Measurements from ENCODE around the gene DNTT.

Gene DNTT

DNA sequence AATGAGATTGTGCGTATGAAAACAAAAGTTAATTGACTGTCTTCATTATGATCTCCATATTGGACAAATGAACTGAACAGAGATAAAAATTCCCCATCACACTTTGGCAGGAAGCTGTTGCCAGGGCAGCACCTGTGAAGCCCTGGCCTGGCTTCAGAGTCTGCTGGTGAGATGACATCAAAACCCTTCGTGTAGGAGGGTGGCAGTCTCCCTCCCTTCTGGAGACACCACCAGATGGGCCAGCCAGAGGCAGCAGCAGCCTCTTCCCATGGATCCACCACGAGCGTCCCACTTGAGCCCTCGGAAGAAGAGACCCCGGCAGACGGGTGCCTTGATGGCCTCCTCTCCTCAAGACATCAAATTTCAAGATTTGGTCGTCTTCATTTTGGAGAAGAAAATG lies at the start of gene DNTT:
Gene DNTT (plus strand): TSS at position 205 of the 400 bp plus-strand sequence. CDS start 64 bp downstream, at position 269.
- DNase-seq (ENCODE audit: low read depth, low spot score), result no peak

DNA sequence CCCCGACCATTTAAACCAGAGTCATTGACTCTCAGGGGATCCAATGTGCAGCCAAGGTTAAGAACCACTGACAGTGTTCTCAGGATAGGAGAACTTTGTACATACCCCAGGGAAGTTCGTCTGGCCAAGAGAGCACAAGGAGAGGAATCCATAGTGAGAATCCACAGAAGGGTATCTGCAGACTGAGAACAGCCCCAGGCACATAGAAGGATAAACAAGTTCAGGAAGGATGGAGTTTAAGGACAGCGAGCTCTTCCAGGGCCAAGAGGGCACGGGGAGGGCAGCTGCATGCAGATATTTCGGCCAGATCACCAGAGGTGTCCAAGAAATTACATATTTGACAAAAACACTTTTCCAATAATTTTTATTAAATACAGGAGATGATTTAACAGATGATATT lies 49.3 kb upstream of the DNTT start:
- DNase-seq (ENCODE audit: low read depth, low spot score), result no peak

DNA sequence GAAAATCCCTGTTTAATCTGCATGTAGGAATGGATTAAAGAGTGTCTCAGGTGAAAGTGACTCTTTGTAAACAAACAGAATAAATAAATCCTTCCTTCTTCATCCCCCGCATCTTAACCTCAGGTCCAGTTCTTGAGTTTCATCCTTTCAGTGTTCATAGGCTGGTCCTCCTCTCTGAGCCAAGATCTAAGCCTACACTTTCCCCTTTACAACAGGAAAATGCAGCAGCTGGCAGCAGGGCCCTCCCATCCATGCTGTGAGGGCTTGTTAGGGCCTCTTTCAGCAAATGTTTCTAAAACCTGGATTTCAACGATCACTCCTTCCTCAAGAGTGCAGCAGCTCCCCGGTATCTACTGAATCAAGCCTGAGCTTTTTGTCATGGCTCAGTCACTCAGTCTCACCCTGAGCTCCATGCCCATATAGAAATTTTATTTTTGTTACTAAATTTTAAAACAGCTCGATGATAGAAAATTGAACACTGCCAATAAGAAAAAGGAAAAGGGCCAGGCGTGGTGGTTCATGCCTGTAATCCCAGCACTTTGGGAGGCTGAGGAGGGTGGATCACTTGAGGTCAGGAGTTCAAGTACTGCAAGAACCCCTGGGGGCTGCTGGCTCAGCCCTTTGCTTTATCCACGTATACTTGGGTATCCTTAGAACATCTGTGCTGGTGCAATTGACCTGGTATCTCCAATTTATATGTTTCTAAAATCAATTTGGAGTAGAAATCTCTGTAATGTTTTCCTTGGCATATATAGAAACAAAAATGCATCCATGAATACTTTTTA lies 48.5 kb upstream of the DNTT start:
- no peak for DNase-seq (ENCODE audit: low read depth, low spot score)

DNA sequence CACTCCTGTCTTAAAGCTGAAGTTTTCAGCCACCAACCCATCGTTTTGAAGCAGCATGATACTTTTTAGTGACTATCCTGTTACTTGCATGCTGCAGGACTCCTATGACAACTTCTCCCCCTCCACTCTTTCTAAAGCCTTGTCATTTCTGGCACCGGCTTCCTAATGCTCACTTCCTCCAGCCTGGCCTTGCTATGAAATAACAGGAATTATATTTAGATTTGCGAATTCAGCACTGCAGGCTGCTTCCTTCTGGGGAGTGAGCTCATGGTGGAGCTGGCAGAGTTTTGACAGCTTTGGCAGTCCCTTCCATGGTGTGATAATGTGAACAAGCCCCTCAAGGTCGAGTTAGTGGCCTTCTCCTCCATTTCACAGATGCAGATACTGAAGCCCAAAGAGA lies 46.3 kb upstream of the DNTT start:
- DNase-seq (ENCODE audit: low read depth, low spot score), result no peak

DNA sequence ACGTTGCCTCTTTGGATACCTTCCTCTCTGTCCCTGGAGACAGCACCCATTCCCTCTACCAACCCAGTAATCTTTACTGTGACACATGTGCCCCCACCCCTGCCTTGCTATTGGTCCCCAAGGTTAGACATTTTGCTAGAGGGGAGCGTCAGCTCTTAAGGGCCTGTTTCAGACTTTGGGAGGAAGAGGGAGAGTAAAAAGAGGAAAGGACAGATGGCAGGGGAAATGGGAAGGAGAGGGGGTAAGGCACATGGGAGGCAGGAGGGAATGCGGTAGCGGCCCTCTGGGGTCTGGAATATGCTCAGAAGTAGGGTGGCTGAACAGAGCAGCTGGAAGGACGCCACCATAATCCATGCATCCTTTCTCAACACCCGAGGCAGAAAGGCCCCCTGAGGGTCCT lies 45.1 kb upstream of the DNTT start:
- no peak for DNase-seq (ENCODE audit: low read depth, low spot score)

DNA sequence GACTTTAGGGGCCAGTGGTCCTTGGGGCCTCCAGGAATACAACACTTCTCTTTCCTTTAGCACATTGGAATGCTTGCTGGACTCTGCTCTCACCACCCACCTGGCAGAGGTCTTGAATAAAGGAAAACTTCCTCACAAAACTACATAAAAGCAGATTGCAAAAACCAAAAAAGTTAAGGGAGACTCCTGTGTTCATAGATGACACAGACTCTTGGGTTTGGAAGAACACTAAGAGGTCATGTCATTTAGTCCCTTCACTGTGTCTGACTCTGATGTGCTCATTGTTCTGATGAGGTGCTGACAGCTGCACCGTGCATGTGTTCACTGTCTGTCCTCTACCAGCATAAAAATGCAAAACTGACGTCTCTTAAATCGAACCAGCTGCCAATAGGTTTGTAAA lies 44.2 kb upstream of the DNTT start:
- DNase-seq (ENCODE audit: low read depth, low spot score), result no peak

DNA sequence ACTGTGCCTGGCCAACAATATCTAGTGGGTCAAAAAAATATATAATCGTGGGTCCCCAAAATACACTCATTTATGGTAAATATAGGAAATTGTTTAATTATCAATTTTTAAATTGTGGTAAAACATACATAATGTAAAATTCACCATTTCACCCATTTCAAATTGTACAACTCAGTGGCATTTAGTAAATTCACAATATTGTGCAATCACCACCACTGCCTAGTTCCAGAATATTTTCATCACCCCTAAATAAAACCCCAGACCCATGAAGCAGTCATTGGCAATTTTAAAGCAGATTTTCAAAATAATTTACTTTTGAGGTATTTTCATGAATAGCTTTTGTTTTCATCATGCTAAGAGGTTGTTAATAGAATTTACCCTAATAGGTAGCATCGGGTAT lies 43.1 kb upstream of the DNTT start:
- no peak for DNase-seq (ENCODE audit: low read depth, low spot score)

DNA sequence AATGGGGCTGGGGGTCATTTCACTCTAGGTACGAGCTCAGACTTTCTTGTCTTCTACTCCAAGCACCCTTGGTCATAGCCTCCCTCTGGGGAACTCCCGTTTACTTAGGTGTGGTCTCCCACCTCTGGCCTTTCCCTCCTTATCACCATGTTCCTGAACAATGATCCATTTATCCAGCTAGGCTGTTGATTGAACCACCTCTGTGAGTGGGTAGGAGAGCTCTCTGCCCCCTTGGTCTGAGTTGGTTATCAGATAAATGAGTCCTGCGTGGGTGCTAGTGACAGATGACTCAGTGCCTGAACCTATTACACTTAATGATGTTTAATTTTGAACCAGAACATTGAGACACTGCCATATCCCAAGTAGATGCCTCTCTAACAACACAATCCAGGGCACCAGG lies 42.3 kb upstream of the DNTT start:
- no peak for DNase-seq (ENCODE audit: low read depth, low spot score)

DNA sequence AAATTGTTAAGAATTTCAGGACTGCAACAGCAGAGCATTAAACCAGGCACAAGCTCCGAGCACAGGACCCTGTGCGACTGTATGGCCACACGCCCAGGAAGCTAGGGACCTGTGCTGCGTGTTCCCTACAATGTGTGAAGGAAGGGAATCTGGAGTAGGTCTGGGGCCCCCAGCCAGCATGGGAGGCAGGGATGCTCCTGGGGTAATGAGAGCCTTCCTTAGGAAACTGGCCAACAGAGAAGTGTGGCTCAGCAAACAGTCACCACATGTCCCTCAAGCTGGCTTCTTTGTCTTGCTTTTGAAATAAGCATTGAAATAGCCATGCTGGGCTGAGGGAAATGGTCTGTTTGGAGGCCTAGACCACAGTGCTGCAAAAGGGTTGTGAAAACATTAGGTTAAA lies 41.1 kb upstream of the DNTT start:
- DNase-seq (ENCODE audit: low read depth, low spot score), result no peak

DNA sequence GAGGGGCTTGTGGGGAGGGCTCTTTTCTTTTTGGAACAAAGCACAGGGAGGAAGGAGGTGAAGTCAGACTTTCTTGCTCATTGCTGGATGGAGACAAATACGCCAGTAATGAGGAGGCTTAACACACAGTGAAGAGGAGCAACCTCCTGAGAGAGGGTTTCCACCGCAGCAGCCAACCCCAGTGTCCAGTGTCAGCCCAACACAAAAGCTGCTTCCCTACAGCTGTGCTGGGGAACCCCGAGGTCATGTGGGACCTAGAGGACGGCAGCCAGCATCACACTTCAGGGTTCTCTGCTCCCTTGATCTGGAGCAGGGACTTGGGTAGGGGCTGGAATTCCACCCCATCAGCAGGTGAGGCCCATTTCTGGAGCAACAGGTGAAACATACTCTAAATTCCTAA lies 40.6 kb upstream of the DNTT start:
- no peak for DNase-seq (ENCODE audit: low read depth, low spot score)

DNA sequence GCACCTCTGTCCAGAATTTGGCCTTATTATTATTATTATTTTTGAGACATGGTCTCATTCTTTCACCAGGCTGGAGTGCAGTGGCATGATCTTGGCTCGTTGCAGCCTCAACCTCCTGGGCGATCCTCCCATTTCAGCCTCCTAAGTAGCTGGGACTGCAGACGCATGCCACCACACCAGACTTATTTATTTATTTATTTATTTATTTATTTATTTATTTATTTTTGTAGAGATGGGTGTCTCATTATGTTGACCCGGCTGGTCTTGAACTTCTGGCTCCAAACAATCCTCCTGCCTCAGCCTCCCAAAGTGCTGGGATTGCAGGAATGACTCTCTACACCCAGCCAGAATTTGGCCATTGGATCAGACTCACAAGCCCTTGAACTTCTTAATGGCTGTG lies 39.3 kb upstream of the DNTT start:
- no peak for DNase-seq (ENCODE audit: low read depth, low spot score)

DNA sequence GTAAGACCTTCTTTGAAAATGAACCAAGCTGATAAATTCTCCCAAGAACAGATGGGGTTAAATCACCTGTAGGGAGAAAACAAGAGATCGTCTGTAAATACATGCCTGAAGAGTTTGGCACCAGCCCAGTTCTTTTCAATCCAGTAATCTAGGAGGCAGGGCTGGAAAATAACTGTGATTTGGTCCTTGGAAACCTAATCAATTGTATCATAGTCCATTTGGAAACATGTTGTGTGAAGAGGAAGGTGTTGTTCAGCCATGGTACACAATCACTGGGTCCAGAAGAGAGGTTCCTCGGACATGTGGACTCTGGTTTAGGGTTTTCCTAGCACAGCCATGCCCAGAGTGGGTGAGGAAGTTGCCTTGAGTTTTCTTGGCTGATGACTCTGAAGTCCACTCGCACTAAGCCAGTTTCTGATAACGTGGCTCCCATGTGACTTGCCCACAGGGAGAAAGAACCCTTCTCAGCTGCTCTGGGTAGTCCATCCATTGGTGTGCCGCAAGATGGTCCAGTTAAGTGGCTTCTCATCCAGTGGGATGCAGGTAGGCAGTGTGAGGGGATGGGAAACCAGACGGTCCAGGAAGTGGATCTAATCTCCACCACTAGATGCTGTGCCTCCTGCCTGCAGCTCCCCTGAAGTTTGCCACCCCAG lies 38.0 kb upstream of the DNTT start:
- no peak for DNase-seq (ENCODE audit: low read depth, low spot score)

DNA sequence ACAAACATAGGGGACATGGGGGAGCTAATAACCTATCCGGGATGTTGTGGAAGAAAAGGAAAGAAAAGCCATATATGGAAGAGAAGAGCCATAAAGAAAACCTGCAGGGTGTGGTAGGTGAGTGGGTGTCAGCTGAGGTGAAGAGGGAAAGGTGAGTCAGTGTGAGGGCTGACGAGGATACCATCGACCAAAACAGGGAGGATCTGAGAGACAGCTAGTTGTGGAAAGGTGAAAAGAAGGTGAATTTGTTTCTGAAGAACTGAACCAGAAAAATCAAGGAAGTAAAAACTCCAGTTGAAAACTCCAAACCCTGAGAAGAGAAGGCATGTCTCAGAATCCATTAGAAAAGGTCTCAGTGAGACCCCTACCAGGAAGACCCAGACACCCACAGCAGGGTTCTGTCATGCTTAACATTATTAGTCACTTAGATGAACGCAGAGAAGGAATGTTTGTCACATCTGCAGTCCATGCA lies 37.0 kb upstream of the DNTT start:
- no peak for DNase-seq (ENCODE audit: low read depth, low spot score)

DNA sequence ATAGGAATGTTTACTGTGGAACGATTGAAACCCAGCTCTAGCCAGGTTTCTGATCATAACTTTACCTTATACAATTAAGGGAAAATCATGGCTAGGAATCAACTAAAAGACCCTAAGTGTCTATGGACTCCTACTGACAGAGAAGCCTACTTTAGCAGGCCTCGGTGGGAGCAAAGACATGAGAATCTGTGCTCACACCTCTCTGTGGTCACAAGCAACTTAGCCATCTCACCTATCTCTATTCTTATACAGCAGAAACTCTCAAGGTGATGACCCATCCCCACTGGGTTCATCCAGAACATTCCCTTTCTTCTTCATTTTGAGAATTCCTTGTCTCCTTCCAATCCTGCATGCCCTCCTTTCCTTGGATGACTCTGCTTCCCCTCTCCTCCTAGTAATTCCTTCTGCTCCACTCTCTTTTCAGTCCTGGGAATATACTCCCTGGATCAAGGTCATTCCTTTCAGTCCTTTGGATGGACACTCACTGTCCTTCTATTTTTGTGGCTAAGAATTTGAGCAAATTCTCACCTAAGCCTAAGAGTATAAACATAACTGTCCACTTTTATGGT lies 35.8 kb upstream of the DNTT start:
- no peak for DNase-seq (ENCODE audit: low read depth, low spot score)

DNA sequence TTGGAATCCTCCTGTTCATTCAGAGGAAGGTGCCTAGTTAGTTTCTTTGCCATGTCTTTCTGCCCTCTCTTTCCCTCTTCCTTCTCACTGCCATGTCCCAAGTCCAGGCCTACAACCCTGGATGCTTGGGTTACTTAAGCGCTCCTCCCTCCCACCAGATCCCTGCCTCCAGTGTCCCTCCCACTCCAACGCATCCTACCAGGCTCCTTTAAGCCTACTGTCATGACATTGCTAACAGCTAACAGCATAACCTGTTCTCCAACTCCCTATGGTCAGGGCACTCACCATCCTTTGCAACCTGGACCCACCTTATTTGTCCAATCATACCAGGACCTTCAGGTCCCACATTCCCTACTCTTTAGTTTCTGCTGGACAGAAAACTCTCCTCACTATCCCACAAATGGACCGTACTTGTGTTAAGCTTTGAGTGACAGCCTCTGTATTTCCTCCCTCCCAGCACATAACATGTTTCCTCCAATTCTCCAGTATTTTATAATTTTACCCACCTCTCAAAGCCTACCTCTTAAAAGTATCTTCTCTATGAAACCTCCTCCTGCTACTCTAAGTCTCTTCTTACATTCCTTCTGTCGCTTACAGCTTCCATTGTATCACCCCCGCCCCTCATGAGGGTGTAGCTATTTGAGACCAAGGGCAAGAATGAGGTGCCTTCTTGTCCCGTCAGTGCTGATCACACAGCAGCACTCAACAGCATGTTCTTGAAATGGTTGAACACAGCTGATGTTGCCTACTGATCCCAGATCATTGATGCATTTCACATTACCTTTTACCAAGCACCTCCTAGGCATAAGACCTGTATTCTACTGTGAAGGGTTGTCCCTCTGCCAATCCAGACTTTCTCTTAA lies 34.6 kb upstream of the DNTT start:
- DNase-seq (ENCODE audit: low read depth, low spot score), result no peak

DNA sequence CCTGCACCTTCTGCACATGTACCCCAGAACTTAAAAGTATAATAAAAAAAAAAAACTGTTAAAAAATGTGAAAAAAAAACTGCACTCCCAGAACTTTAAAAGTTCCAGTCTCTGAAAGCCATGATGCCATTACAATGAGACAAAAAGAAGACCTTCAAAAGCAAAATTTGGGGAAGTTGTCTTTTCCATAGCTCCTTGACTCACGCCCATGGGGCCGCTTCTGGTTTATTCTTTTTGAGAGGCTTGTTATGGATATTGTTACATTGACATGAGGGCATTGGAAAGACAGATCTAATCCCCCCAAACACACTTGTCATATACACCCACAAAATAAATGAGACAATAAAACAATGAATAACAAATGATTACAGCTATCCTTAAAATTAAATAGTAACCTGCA lies 33.7 kb upstream of the DNTT start:
- no peak for DNase-seq (ENCODE audit: low read depth, low spot score)

DNA sequence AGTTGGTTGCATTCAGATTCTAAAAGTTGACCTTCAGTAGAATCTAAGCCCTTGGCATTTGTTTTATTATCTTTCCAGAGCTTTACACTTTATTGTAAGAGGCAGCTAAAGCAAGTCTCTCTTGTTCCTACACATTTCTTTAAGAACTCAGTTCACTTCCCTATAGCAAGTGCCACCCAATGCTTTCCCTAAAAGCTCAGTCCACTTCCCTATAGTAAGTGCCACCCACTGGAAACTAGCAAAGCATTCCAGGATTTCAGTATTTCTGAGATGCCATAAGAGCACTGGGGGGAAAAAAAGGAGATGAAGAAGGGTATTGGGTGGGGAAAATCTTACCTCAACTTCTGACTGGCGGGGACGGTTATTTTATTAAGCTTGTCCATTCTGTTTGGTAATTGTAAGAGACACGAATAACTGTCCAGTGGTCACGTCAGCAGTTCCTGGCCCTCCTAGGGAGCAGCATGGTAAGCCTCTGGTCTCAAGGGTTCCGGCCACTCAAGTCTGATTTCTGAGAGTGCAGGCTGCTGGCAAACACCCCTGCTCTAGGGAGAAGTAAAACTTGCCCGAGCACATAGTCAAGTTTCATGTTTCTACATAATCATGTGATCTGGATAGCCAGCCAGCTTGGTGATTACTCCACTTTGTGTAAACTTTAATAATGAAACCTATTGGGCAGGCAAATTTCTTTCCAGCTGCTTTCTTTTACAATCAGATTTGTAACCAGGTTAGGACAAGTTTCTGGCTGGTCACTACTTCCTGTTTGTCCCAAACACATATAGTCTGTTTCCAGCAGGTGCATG lies 33.0 kb upstream of the DNTT start, which contains the start of gene BLNK:
Gene BLNK (minus strand): TSS at position 554 of the 800 bp plus-strand sequence. CDS start 171 bp downstream, at position 383.
- no peak for DNase-seq (ENCODE audit: low read depth, low spot score)

DNA sequence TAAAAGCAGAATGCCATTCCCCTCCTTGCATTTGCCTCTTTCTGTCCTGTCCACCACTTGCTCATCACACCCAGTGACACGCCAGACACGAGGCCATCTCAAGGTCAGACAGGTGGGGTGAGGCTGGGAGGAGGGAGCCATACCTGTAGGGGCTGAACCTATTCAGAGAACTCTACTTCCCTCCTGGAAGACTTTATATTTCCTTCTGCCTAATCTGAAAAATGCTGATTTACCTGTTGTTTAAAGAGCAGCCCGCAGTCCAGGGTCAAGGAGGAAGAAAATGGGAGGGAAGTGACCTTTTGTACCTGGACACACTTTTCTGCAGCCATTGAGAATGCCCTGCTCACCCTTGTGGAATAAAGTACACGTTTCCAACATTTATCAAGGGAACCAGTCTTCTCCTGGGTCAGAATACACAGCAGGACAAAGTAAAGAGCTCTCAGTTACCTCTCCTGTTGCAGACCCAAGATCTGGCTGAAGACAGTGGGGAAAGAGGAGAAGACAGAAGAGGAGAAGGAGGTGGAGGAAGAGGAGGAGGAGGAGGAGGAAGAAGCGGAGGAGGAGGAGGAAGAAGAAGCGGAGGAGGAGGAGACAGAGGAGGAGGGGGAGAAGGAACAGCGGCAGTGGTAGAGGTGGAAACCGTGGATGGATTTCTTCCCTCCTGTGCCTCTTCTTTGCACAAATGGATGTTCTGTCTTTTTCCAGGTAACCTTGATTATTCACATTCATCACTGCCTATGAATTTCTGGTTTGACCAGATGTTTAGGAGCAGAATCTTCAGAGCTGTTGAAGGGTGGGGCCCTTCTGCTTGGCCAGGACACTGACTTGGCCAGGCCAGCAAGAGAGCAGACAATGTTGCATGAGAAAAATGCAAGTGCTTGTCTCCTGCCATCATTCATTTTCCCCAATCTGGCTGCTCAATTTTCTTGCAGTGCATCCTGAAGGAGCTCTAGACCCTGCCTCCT lies 31.6 kb upstream of the DNTT start:
- no peak for DNase-seq (ENCODE audit: low read depth, low spot score)

DNA sequence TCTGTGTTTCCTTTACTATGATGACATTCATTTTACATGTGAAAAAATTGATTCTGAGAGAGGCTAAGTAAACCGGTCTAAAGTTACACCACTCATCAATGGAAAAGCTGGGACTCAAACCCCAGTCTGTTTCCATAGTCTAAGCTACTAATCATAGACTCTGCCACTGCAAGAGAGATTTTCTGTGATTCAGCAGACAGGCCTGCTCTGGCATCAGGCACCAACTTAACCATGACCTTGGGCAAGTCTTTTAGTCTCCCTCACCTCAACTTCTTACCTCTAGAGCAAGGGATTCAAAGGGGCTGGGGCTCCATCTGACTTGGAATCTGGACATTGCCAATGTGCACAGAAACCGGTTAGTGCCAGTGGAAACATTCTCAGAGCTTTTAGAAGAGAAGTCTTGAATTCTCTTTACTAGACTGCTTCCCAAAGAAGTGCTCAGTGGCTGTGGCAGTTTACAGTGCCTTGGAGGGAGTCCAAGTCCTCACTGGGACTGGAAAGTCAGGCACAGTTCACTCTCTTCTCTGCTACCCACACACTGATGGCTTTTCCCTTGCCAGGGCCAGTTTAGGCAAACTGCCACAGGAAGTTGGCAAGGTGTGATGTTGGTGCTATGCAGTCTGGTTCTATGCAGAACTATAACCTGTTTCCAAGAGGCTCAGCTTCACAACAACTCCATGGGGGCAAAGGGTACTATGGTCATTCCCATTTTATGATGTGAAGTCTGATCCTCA lies 28.4 kb upstream of the DNTT start:
- DNase-seq (ENCODE audit: low read depth, low spot score), result no peak

Measured in brain pericyte (primary cell).